Erythroblast (primary cell): Measurements from ENCODE around the gene VIPR2.

Source experiments
- DNase-seq, 2 experiments: peaks; one replicate each; lab custom pipeline; 2025; lab: John Stamatoyannopoulos, UW
- GATA1 ChIP-seq: IDR thresholded peaks from 2 replicates; pipeline ENCODE4 v1.6.1; 2011; ENCODE audit warnings: low read depth, mild to moderate bottlenecking, control low read depth, low read length, moderate library complexity
- POLR2A ChIP-seq: IDR thresholded peaks from 2 replicates; pipeline ENCODE4 v1.6.1; 2011; ENCODE audit warnings: mild to moderate bottlenecking, low read length

VIPR2 gene

GRCh38 chr7:159067576-159068487 is 76.8 kb downstream of the VIPR2 start:
- no peak for DNase-seq
- no peak for TF ChIP-seq POLR2A
- TF ChIP-seq GATA1, result no peak

GRCh38 chr7:159066816-159067575 is 77.7 kb downstream of the VIPR2 start:
- TF ChIP-seq GATA1 (no peak), POLR2A (no peak)
- no peak for DNase-seq

GRCh38 chr7:159065852-159066480 is 78.7 kb downstream of the VIPR2 start:
- DNase-seq, result no peak
- TF ChIP-seq GATA1, result no peak
- TF ChIP-seq POLR2A, result no peak

- TF ChIP-seq POLR2A, result no peak
- TF ChIP-seq GATA1, result no peak
- no peak for DNase-seq
Observed at GRCh38 chr7:159064816-159065510, 79.7 kb downstream of the VIPR2 start.

GRCh38 chr7:159064121-159064815 is 80.4 kb downstream of the VIPR2 start:
- TF ChIP-seq GATA1, result no peak
- no peak for TF ChIP-seq POLR2A

GRCh38 chr7:159063046-159063840 is 81.4 kb downstream of the VIPR2 start:
- no peak for TF ChIP-seq POLR2A
- TF ChIP-seq GATA1, result no peak
- DNase-seq, result no peak

More at GRCh38 chr7:159064121-159064815, 80.4 kb downstream of the VIPR2 start:
- no peak for DNase-seq

GRCh38 chr7:159062569-159062968 is 82.1 kb downstream of the VIPR2 start:
- DNase-seq, result no peak
- TF ChIP-seq POLR2A, result no peak

- DNase-seq, result no peak
- TF ChIP-seq POLR2A, result no peak
- no peak for TF ChIP-seq GATA1
Observed at GRCh38 chr7:159061674-159062212, 82.9 kb downstream of the VIPR2 start.

- TF ChIP-seq GATA1 (no peak), POLR2A (no peak)
- no peak for DNase-seq
Observed at GRCh38 chr7:159061209-159061608, 83.5 kb downstream of the VIPR2 start.

- no peak for DNase-seq
- TF ChIP-seq GATA1 (no peak), POLR2A (no peak)
Observed at GRCh38 chr7:159060440-159060839, 84.2 kb downstream of the VIPR2 start.

- TF ChIP-seq POLR2A, result no peak
- no peak for TF ChIP-seq GATA1
- no peak for DNase-seq
Observed at GRCh38 chr7:159059629-159060028, 85.0 kb downstream of the VIPR2 start.

- no peak for TF ChIP-seq POLR2A
- no peak for TF ChIP-seq GATA1
- DNase-seq, result no peak
Observed at GRCh38 chr7:159057647-159058046, 87.0 kb downstream of the VIPR2 start.
